Kidney (tissue), 14 donors: Measurements from ENCODE around the gene EIF4E2. TPM values are rescaled to one million over a fixed set of nuclear protein-coding genes. Genes with fewer than 3 reads are reported as not detected.

Experiments
- DNase-seq, 5 donors: peaks; one replicate each; pipeline ENCODE4 v3.0.0-alpha.2; 2013 to 2020
- FAIRE-seq: peaks from 2 replicates; lab custom pipeline; 2012; peaks lifted over from hg19 to GRCh38; lab: Jason Lieb, UNC
- H3K27ac ChIP-seq, 2 donors: one replicate each; pipeline ENCODE4 v1.7.0; 2013; ENCODE audit warnings: low read depth in 2 of 2, low read length in 2 of 2, inconsistent platforms in 1 of 2
- H3K27me3 ChIP-seq: one replicate; pipeline ENCODE4 v1.7.1; 2013; ENCODE audit warnings: low read length, inconsistent platforms; ENCODE audit not compliant: control insufficient read depth, insufficient read depth
- H3K36me3 ChIP-seq, 3 donors: one replicate each; pipeline versions ENCODE4 v1.7.0 to v1.7.1; 2013; ENCODE audit warnings: low read length in 3 of 3, control low read depth in 1 of 3, inconsistent platforms in 1 of 3; ENCODE audit not compliant: insufficient read depth in 3 of 3, control insufficient read depth in 2 of 3
- H3K4me1 ChIP-seq, 3 donors: one replicate each; pipeline versions ENCODE4 v1.7.0 to v1.7.1; 2013; ENCODE audit warnings: low read length in 3 of 3, inconsistent platforms in 1 of 3, low read depth in 1 of 3; ENCODE audit not compliant: control insufficient read depth in 2 of 3, insufficient read depth in 2 of 3
- H3K4me3 ChIP-seq, 3 donors: one replicate each; pipeline versions ENCODE4 v1.7.0 to v1.8.1; 2013; ENCODE audit warnings: low read length in 3 of 3, control low read depth in 1 of 3, inconsistent platforms in 1 of 3
- H3K9ac ChIP-seq, 3 donors: one replicate each; pipeline versions ENCODE4 v1.7.0 to v1.7.1; 2013; ENCODE audit warnings: low read length in 3 of 3, control low read depth in 1 of 3, inconsistent platforms in 1 of 3
- H3K9me3 ChIP-seq, 3 donors: one replicate each; pipeline versions ENCODE4 v1.7.0 to v1.7.1; 2013; ENCODE audit warnings: low read length in 3 of 3, control low read depth in 1 of 3, inconsistent platforms in 1 of 3; ENCODE audit not compliant: control insufficient read depth in 2 of 3, insufficient read depth in 1 of 3
- CTCF ChIP-seq: IDR thresholded peaks from 3 replicates; pipeline ENCODE4 v1.5.1; 2012; ENCODE audit warnings: mild to moderate bottlenecking, moderate library complexity, borderline replicate concordance; ENCODE audit not compliant: insufficient read depth; ENCODE audit errors: extremely low read depth
- intact Hi-C: fragments of 100-400 bp; cut with DNase I; formaldehyde crosslinking; loops from one replicate; pipeline ENCODE4 v1.11.1; 2022
- polyA plus RNA-seq: library from polyadenylated mRNA; stranded (reverse); fragments of 350-450 nt; fragmentation: Illumina TruSeq; extraction: RNeasy Lipid Tissue Mini Kit (QIAGEN cat#74804); gene quantifications from one replicate; pipeline ENCODE4 v1.2.3, GENCODE V29; 2014; ENCODE audit warnings: low read depth, low replicate concordance; ENCODE audit not compliant: insufficient read depth
- total RNA-seq: library from RNA; stranded (reverse); fragmentation: NEBNext Ultra II Directional; extraction: Animal tissue kit (Norgen Biotek cat#: 25700); gene quantifications from one replicate; pipeline ENCODE4 v1.2.1, GENCODE V29; 2021
- donor health status: control.
- donor health status: control.
- donor health status: control.
- donor health status: control.
- donor health status: control.
- donor health status: DM: yes; HTN: yes; CAD: no.
- donor health status: Normal renal cell carcinoma (clear cell type).

The EIF4E2 gene
- total and polyA plus RNA-seq, 2 donors from 2014 or later: 78.3 to 79.2 TPM

GRCh38 chr2:232586943-232587505 is 36.5 kb downstream of the EIF4E2 start:
- Histone ChIP-seq H3K9me3 (no peaks in the 10 kb centered on the region), H3K36me3 (peaks cover 0 to 7% (median 1%) of the 10 kb centered on the region in 3 donors), H3K27ac (no peak overlapping the region), H3K4me1 (peaks cover 0 to 4% (median 3%) of the 10 kb centered on the region in 3 donors), H3K4me3 (no peak overlapping the region), H3K9ac (no peak overlapping the region), H3K27me3 (no peaks in the 10 kb centered on the region)
- intact Hi-C loops: no loop called here
- DNase-seq (no peak), FAIRE-seq (no peak)
- no peak for TF ChIP-seq CTCF

- no peak overlapping the region for H3K27ac ChIP-seq
- FAIRE-seq: no peak
- no peak for TF ChIP-seq CTCF
These were observed 37.0 kb downstream of the EIF4E2 start for GRCh38 chr2:232587512-232587911.

GRCh38 chr2:232588031-232588430 is 37.5 kb downstream of the EIF4E2 start:
- H3K9ac ChIP-seq: no peak overlapping the region
- H3K4me3 ChIP-seq: no peak overlapping the region
- no peak for DNase-seq
- TF ChIP-seq CTCF: no peak
- H3K9me3 ChIP-seq: no peaks in the 10 kb centered on the region
- H3K27ac ChIP-seq: no peak overlapping the region
- H3K4me1 ChIP-seq: peaks cover 0 to 6% (median 4%) of the 10 kb centered on the region in 3 donors
- no peak for FAIRE-seq
- no peaks in the 10 kb centered on the region for H3K36me3 ChIP-seq
- intact Hi-C loops: no loop called here
- H3K27me3 ChIP-seq: no peaks in the 10 kb centered on the region

More at GRCh38 chr2:232587512-232587911, 37.0 kb downstream of the EIF4E2 start:
- H3K9ac ChIP-seq: no peak overlapping the region
- DNase-seq: no peak
- no peaks in the 10 kb centered on the region for H3K27me3 ChIP-seq
- H3K36me3 ChIP-seq: peaks cover 0 to 5% (median 0%) of the 10 kb centered on the region in 3 donors
- peaks cover 0 to 4% (median 3%) of the 10 kb centered on the region in 3 donors for H3K4me1 ChIP-seq
- intact Hi-C loops: no loop called here
- no peak overlapping the region for H3K4me3 ChIP-seq
- H3K9me3 ChIP-seq: no peaks in the 10 kb centered on the region
